HG03066 (cell line): Measurements from ENCODE around the gene HLCS.

Experiments used
- ATAC-seq: cut with Tn5 transposase; IDR thresholded peaks from one replicate; pipeline ENCODE4 v1.9.1; 2021; ENCODE audit warnings: low read depth; ENCODE audit not compliant: unreplicated experiment

Gene HLCS

DNA sequence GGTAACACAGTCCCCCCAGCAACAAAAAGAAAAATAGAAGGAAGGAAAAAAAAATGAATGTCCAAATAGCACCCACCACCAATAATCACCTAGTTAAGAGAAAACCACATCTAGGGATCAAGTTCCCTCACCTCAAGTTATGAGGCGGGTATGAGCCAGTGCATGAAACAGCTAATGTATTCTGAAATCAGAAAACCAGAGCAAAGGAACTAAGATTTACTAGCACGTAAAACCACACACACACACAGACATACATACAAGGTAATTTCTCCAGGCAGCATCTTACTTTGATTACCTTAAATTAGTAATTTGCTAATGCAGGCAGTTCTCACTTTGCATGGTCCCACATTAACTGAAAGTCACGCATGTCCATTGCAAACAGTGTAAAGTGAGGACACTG, 109.8 kb downstream of the HLCS start:
- no peak for ATAC-seq

DNA sequence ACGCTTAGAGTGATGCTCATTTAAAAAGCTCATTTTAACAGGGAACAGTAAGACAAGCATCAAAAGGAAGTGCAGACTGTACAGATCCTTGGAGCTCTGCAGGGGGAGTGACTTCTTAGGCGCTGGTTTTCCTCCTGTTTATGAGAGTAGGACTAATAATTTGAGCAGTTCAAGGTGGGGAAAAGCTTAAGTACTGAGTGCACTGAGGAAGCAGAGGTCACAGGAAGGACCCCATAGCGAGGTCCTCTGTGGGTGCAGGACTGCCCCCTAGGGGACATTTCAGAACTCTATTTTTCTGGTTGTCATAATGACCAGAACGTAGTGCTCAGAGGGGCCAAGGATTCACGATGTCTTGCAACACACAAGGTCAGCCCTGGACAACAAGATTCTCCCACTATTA, 112.1 kb downstream of the HLCS start:
- ATAC-seq, result no peak

DNA sequence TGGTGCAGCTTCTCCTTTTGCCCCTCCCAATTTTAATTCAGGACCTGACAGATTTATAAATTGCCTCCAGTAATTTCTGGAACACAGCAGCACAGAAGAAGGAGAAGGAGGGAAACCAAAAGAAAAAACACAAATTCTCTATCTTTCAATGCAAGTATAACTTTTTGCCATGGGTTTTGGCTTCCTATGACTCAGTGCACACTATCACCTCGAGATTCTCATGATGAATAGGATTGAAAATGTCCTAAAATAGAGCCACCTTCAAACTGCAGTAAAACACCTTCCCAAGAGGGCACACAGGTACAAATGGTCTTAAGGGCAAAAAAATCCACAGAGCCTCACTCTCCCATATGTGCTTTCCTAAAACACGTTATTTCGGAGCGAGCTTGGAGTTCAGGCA, 113.6 kb downstream of the HLCS start:
- no peak for ATAC-seq

DNA sequence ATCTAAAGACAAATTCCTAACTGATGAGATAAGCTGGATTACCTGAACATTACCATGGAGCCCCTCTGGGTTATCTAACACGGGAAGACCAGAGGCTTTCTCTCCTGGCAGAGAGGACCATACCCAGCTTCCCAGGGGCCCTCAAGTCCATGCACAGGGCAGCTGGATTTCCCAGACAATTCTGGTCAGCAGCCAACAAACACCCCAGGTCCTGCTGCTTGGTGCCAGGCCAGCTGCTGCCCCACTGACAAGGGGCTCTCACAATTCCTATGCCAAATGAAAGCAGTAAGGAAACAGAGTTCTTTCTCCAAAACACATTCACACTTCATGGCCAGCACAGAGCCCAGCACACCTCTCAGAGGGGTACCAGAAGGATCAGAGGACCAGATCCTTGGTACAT, 114.2 kb downstream of the HLCS start:
- ATAC-seq, result no peak

DNA sequence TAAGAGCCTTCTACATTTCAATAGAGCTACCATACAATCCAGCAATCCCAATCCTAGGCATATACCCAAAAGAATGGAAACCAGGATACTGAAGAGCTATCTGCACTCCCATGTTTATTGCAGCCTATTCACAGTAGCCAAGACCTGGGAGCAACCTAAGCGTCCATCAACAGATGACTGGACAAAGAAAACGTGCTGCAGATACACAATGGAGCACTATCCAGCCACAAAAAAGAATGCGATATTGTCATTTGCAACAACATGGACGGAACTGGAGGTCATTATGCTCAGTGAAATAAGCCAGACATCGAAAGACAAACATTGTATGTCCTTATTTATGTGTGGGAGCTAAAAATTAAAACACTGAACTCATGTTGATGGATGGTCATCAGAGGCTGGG, 115.3 kb downstream of the HLCS start:
- no peak for ATAC-seq

- no peak for ATAC-seq
Observed at GRCh38 chr21:36850372-36850771, 116.1 kb downstream of the HLCS start.

DNA sequence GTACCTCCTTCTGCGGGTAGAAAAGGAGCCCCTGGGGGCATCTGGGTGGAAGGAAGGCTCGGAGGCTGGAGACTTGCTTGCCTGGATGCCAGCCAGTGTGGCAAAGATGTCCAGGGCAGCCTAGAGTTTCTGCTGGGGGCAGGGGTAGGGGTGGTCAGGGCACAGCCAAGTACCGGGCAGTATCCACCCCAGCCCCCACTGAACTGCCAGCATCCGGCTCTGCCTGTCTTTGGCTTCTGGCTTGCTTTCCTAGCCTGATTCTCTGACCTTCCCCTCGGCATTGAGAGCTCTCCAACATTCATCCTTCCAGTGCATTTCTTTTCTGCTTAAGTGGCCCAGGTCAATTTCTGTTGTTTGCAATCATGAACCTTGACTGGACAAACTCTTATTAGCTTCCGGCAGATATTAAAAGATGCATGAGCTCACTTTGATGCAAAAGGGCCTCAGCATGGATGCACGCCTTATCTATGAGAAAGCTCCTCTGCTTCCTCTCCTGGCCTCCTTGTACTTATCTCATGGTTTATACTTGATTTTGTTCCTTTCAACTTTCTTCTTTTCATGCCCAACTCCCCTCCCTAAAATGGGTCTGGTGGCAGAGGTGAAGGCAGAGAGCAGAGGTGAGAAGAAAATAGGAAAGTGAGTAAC, 116.9 kb downstream of the HLCS start:
- no peak for ATAC-seq

GRCh38 chr21:36848730-36849274, 117.7 kb downstream of the HLCS start:
- ATAC-seq, result no peak

GRCh38 chr21:36847189-36847588, 119.3 kb downstream of the HLCS start:
- ATAC-seq, result no peak

- no peak for ATAC-seq
Observed at GRCh38 chr21:36846631-36847030, 119.8 kb downstream of the HLCS start.

DNA sequence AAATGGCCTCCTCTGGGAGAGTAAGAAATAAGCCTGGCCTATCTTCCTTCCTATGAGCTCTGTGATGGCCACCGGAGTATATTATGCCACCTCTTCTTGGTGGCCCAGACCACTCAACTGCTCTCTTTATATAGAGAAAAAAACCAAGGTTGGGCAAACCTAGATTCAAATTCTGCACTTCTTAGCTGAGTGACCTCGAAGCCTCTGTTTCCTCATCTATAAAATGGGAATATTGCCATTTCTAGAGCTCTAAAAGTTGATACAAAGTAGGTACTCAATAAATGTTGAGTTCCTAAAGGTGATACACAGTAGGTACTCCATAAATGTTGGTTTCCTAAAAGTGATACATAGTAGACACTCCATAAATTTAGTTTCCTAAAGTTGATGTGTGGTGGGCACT, 120.7 kb downstream of the HLCS start:
- ATAC-seq, result no peak

DNA sequence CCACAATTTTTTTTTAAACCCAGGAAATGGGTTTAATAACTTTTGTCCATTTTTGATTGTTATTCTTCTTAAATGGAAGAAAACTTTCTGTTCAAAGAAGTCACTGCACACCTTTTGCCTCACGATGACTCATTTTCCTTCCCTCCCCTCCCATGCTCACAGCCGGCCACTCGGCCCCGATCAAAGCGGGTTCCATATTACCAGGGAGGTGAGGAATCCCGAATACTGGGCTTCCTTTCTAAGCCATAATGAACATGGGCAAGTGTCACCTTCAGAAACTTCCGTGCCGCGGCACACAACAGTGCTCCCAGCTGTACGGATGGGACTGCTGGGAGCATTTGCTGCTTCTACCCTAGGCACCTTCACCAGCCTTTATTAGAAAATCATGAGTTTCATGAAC, 121.4 kb downstream of the HLCS start:
- ATAC-seq, result no peak

DNA sequence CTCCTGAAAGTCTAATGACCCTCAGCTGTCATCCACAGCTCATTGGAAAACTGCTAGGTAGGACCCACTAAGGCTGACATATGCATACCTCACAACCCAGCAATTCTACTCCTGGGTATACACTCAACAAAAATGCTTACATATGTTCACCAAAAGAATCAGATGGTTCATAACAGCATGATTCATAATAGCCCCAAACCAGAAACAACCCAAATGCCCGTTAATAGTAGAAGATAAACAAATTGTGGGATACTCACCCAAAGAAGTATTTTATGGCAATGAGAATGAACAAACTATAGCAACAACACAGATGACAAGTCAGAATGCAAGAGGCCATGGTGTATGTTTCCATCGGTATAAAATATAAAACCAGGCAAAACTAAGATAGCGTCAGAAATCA, 124.6 kb downstream of the HLCS start:
- no peak for ATAC-seq

DNA sequence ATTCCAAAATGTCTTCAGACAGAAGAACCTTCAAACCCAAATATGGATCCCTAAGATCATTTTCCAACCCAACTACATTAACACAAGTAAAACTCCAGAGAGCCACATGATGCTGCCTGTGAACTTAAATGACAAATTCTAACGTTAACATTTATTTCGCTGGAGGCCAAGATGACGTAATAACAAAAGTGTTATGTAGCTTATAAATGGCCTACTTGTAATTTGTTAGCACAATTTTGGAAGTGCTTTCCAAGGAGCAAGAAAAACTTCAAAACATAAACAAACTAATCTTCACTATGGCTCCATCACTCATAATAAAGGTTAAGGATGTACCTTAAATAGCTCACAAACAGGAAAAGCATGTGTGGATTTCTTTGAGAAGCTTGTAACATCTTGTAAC, 126.7 kb downstream of the HLCS start:
- no peak for ATAC-seq

DNA sequence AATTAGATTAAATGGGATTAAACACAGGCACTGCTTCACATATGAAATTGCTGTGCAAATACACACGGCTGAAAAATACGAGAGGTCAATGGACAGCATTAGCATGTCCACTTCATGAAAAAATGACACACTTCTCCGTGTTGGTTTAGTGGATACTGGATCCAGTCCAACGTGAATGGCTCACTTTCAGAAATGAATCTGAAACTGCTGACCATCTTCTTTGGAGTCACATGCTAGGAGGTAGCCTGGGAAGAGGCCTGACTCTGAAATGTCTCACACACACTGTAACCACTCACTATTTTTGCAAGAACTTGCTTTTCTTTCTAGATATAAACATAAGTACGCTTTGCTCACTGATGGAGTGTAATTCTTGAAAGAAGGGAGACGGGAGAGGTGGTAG, 127.3 kb downstream of the HLCS start:
- no peak for ATAC-seq

GRCh38 chr21:36835383-36835795, 131.1 kb downstream of the HLCS start:
- no peak for ATAC-seq

- ATAC-seq, result no peak
Observed at GRCh38 chr21:36834192-36834591, 132.3 kb downstream of the HLCS start.

DNA sequence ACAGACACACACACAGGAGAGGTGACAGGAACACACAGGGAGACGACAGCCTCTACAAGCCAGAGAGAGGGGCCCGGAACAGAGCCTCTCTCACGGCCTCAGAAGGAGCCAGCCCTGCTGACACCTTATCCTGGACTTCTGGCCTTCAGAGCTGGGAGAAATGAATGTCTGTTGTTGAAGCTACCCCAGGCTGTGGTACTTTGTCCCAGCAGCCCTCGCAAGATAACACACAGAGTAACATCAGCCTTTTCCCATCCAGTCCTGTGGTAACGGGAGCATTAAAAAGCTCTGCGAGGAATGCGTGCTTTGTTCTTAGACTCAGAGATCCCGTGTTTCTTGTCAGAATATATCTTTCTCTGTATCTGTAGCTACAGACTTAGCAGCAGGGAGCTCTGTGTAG, 136.4 kb downstream of the HLCS start:
- ATAC-seq, result no peak

GRCh38 chr21:36828891-36829515, 137.5 kb downstream of the HLCS start:
- ATAC-seq, result no peak

DNA sequence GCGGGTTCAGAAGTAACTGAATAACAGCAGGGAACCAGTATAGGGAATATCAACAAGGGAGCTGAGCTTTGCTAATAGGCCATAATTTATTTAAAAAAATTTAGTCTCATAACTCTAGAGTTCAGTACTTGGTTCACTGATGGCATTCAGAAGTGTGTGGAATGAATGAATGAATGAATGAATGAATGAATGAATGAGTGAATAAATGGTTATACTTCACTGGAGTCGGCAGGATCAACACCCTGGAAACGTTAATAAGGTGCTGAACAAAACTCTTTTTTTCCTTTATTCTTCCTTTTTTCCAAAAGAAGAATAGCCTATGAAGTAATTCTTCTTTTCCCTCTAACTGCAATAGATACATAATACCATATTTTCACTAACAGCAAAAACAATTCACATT, 138.3 kb downstream of the HLCS start:
- no peak for ATAC-seq

GRCh38 chr21:36825658-36826057, 140.8 kb downstream of the HLCS start:
- no peak for ATAC-seq

GRCh38 chr21:36821032-36821299, 145.5 kb downstream of the HLCS start:
- ATAC-seq, result no peak
